HG02885 (cell line): ENCODE data around the gene HSD11B1.
"Not testable (repeated sequence)": the region's sequence is repeated elsewhere in the genome, so short reads cannot be mapped to it uniquely, and the experiment has no call there.

Source experiments
- ATAC-seq: cut with Tn5 transposase; IDR thresholded peaks from one replicate; pipeline ENCODE4 v1.9.1; 2021; ENCODE audit warnings: mild to moderate bottlenecking; ENCODE audit not compliant: unreplicated experiment, poor library complexity

HSD11B1 gene

DNA sequence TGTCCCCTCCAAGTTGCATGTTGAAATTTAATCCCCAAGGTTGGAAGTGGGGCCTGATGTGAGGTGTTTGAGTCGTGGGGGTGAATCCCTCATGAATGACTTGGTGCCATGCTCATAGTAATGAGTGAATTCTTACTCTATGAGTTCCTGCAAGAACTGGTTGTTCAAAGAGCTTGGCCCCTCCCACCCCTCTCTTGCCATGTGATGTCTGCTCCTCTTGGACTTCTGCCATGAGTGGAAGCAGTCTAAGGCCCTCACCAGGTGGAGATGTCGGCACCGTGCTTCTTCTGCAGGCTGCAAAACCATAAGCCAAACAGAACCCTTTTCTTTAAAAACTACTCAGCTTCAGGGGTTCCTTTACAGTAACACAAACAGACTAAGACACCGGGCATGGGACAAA, 15.2 kb upstream of the HSD11B1 start:
- ATAC-seq: no peak

DNA sequence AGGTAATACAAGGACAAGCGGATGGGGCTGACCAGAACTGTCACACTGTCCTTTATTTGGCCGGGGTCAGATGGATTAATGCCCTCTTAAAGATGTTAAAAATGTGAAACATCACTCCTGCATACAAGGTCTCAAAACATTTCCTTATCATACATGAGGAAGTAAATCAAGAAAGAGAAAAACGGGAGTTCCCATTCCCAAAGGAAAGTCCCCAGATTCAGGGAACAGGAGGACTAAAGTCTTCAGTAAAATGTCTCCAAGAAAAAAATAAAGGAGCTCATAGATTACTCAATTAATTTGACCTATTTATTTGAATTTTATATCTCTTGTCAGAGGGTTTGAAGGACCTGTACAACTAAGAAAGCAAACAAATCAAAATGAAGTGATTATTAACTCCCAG, 13.4 kb upstream of the HSD11B1 start:
- no peak for ATAC-seq

DNA sequence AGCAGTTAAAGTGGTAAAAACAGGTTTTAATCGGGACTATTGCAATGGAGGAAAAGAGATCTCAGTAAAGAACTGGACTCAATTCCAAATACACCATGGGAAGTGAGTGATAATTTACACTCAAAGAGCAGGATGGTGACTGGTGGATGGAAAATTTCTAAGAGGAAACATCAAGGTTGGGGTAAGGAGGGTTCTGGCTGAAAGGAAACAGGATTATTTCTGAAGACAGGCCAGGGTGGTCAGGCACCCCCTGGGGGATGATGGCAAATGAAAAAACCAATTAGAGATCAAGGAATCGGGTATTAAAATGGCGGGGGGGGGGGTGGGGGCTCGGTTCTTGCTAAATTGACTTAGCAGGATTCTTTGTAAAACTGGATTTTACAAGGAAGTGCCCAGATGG, 12.3 kb upstream of the HSD11B1 start:
- ATAC-seq: no peak

DNA sequence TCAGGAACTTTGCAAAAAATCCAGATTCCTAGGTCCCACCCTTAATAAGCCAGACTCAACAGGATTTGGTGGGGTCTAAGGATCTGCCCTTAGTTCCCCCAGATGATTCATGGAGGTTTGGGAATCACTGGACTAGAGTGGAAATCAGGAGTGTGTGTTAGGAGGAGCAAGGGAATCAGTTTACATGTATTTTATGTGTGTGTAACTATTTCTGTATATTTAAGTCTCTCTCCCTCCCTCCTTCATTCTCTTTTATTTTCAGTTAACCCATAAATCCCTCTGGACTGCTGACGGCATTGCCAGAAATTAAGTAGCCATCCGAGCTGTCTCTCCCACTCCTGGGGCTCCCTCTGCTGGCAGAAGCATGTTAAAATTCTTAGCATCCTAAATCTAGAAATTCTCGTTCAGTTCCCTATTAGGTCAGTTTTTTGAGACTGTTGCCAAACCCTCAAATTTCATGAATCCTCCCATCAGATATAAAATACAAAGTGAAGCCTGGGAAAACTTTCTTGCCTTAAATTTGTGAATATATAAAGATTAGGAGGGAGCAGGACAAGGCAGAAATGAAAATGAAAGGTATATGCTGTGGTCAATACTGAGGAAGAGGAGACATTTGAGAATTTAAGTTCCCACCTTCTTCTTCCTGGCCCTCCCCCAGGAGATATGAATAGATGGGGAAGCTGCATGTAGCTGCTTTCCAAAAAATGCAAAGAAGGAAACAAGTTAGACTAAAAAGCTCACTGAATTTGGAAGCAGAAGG, 11.7 kb upstream of the HSD11B1 start:
- ATAC-seq: peak; percentile 73

DNA sequence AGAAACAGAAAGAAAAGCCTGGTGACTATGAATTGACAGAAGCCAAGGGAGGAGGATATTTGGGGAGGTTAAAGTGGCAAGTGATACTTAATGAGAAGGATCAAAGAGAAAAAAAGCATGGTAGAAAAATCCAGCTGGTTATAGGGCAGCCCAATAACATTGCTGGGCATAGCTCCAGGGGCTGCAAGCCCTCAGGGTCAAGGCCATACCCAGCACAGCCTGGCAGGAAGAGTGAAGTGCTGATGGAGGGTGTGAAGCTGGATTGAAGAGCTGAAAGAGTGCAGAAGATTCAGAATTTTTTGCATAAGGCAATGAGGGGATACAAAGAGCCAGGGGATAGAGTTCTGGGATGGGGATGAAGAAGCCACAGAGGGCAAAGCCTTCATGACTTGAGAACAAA, 8.0 kb upstream of the HSD11B1 start:
- ATAC-seq: no peak

DNA sequence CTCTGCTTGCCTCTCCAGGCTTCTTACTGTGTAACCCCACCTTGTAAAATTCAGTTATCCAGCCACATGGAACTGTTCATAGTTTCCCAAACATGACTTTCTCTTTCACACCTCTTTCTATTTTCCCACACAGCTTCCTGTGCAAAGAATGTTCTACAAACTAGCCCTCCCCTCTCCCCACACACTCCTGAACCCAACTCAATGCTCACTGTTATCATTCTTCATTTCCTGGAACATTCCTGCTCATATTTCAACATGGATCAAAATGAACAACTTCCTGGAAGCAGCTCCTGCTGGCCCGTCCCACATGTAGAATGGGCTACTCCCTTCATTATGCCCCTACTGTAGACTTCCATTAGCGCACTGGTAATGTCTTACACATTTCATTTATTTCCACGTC, 7.5 kb upstream of the HSD11B1 start:
- no peak for ATAC-seq

DNA sequence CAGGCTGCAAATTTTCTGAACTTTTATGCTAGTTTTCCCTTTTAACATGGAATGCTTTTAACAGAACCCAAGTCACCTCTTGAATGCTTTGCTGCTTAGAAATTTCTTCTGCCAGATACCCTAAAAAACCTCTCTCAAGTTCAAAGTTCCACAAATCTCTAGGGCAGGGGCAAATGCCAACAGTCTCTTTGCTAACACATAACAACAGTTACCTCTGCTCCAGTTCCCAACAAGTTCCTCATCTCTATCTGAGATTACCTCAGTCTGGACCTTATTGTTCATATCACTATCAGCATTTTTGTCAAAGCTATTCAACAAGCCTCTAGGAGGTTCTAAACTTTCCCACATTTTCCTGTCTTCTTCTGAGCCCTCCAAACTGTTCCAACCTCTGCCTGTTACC, 4.0 kb upstream of the HSD11B1 start:
- ATAC-seq: not testable (repeated sequence)

DNA sequence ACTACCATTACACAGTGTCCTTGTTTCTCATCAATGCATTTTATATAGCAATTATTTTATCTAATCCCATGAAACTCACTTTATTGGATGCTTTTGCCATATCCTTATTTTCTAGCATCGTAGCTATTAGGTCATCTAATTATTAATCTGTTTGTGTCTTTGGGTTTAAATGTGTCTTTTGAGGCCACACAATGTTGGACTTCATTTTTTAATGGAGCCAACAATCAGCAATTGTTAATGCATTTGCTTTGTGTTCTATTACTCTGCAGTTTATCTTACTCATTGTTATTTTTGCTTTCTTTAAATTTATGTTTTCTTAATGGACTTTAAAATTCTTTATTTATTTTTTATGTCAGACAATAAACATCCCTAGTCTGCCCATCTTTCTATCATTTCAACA, 1.8 kb upstream of the HSD11B1 start:
- ATAC-seq: no peak

DNA sequence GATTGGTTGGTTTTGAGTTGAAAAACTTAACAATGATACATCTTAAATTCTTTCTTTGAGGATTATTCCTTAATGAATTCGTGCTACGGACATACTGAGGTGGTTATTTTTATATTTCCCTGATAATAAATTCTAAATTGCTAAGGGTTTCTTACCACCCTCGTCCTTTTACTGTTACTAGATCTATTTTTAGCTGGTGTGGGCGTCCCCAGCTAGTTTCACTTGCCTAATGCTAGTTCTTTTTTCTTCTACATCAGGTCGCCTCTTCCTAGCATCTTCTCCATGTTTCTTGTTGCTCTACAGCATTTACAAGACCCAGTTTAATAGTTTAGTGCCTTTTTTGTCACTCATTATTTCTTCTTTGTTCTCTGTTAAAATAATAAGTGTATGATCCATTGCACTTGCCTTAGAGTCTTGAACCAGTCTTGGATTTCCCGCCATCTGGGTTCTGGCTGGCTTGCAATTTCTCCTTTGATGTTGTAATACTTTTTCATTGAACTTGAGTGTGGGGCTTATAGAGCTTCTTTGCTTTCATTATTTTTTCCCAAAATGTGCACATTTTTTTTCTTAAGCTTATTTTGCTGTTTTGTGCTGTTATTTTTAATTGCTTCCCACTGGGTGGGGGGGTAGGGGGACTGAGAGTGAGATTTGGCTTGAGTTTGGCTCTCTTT, 677 bp upstream of the HSD11B1 start:
- ATAC-seq: peak; percentile 70

DNA sequence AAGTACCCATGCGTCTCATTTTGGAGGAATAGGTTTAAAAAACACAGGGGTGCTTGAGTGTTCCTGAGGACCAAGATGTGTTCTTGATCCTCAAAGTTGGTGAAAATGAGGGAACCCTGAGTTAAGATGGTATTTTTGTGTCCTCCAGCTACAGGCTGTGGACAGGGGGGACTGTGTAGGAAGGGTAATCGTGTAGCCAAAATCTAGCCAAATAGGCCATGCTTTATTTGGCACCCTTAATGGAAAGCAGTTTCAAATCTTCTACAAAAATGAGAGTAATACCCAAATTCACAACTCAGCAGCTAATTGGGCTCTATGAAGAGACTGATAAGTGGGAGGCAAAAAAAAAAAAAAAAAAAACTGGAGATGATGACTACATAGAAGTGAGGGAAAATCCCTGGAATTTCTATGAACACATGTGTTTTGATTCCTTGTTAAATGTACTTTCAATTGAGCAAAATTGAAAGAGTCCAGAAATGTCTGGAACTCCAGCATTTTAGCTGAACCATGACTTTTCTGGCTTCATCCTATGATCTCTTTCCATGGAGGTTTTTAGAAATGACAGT, 470 bp downstream of the HSD11B1 start:
- no peak for ATAC-seq

DNA sequence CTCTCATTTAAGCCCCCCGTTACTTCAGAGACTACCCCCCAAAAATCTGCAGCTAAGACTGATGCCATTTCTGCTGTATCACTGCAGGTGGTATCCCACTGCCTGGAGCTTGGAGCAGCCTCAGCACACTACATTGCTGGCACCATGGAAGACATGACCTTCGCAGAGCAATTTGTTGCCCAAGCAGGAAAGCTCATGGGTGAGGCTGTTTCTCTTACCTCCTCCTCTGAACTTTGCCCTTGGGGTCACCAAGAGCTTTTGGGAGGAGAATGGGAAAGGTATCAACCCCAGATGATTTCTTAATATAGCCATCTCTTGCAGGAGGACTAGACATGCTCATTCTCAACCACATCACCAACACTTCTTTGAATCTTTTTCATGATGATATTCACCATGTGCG, 2.0 kb downstream of the HSD11B1 start:
- no peak for ATAC-seq

DNA sequence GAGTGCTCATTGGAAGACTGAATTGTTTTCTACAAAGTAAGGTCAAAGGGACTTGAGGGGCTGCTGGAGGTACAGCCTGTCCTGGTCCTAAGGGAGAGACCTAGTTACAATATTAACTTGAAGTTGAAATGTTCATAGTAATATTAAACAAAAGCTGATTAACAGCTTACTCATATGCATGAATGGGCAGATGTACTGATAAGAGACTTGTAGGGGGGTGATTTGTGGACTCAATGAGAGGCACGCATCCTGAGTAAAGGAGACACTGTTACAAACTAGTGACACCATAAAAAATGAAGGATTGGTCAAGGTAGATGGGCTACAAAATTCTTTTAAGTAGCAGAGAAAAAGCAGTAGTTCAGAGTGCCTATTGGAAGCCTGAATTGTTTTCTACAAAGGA, 2.7 kb downstream of the HSD11B1 start:
- no peak for ATAC-seq

DNA sequence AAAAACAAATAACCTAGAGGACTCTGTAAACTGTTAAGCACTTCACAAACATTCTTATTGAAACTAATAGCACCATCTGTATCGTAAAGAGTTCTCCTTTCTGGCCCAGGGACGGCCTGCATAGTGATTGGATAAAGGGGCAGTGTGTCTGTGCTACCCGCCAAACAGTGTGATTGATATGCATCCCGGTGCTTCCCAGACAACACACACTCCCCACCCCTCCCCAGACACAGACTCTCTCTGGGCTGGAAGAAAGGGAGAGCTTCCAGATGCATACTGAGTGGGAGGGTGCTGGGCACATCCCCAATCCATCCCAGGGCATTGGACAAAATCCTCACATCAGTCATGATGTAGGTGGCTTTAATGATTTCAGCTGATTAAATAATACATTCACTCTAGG, 3.7 kb downstream of the HSD11B1 start:
- ATAC-seq: no peak

DNA sequence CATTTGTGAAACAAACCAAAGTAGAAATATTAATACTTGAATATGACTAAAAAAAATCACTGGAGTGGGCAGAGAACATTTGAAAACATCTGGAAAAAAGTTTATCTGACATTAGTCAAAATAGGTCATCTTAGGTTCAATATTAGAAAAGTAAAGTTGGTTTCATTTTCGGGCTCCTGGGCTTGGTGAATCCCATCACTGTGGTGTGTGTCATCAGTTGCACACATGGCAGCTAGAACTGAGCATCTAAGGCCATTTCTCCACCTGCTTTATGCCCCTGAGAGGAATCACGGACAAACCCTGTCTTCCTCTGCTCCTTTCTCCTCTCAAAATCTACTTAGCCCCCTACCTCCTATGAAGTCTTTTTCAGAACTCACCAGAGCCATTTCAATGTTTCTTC, 5.4 kb downstream of the HSD11B1 start:
- ATAC-seq: peak; percentile 50

DNA sequence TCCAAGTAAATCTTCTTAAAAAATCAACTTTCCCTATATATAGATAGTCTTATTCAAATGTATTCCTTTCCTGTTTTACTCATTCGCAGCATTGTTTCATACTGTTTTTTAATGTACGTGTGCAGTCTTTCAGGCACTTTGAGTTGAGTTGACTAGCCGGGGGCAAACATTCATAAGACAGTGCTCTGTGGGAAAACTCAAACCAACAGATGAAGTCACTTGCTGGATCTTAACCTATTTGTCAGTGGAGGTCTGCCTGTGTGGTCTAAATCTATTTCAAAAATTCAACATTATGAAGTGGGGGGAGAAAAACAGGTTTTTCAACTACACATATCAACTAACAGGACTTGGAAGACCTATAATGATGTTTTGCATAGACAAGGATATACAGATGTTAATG, 6.2 kb downstream of the HSD11B1 start:
- no peak for ATAC-seq

DNA sequence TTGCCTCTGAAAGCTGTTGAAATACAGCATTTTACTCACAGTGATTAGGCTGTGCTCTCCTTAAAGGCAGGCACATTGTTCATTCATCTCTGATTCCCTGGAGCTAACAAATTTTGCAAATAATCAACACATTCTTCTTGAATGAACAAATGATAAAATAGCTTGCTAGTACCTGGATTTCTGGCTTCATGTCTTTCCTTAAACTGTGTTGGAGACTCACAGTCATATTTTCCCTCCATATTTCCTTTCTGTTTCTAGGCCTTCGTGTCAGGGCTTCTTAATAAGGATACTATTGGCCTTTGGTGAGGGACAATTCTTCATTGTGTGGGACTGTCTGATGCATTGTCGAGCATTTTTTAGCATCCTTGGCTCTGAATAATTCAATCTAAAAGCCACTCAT, 9.7 kb downstream of the HSD11B1 start:
- no peak for ATAC-seq

DNA sequence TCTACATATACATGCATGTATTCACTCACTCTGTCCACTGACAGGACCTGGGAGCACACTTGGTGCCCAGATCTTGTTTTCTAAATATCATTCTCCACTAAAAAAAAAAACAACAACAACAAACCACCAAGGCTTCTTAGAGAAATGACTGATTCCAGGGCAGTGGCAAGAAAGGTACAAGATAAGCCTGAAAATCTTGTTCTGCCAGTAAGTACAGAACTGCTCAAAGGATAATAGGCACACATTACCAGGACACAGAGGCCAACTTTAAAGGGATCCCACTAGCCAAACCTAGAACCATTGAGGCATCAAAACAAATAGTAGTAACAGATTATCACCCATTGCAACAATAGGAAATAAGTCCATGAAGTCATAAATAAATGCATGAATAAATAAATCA, 10.7 kb downstream of the HSD11B1 start:
- ATAC-seq: no peak

DNA sequence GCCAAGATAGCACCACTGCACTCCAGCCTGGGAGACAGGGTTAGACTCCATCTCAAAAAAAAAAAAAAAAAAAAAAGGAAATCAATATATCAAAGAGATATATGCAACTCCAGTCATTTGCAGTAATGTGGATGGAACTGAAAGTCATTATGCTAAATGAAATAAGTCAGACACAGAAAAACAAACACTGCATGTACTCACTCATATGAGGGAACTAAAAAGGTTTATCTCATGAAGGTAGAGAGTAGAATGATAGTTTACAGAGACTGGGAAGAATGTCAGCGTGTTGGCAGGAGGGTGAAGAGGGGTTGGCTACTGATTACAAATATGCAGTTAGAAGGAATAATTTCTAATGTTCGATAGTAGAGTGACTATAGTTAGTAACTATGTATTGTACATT, 13.2 kb downstream of the HSD11B1 start:
- ATAC-seq: no peak

DNA sequence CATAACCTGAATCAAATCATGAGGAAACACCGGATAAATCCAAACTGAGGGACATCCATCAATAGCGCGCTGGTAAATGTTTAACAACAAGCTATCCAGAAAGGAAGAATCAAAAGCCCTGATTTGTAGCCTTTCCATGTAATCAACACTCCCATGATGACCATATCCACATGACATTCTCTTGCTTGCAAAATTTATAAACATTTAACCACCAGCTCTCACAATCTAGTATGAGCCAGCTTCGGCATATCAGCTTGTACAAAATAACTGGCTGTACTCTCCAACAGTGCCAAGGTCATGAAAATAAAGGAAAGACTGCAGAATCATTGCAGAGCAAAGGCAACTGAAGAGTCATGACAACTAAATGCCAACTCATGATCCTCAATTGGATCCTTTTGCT, 15.7 kb downstream of the HSD11B1 start:
- ATAC-seq: no peak

DNA sequence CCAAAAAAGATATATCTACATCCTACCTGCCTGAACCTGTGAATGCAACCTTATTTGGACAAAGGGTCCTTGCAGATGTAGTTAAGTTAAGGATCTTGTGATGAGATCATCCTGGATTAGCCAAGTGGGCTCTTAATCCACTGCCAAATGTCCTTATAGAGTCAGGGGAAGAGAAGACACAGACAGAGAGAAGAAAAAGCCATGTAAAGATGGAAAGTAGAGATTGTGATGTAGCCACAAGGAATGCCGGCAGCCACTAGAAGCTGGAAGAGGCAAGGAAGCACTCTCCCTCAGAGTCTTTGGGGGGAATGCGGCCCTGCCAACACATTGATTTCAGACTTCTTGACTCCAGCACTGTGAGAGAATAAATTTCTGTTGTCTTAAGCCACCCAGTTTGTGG, 16.2 kb downstream of the HSD11B1 start:
- ATAC-seq: no peak

DNA sequence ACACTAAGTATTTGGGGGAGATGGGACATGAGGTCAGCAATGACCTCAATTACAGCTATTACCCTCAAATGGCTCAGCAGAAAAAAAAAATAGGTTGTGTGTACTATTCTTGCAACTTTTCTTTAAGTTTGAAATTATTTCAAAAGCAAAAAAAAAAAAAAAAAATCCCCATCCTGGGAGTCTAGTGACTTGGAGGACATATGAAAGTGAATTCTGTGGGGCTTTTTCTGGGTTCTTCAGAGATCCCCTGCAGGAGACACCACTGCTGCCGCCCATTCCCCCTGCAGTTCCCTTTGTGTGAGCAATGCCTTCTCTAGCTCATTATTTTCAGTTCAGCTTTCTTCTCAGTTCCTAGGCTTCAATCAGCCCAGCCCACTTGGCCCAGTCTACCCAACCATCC, 16.7 kb downstream of the HSD11B1 start:
- no peak for ATAC-seq

DNA sequence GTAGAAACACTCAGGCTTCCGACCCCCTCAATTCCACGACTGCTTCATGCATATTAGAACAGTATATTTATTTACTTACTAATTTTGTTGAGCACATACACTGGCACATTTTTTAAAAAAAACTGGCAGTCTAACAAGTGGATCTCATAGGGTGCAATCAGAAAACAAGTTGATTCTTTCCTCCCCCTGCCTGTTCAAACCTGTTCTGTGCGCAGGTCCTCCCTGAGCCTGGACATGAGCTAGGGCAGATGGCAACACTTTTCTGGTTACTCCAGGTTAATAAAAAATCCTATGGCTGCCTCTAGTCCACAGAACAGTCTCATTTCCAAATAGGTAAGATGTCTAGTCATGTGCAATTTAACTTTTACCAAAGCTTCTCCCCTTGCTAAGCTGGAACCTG, 18.6 kb downstream of the HSD11B1 start:
- ATAC-seq: no peak
